Activated CD4-positive, CD25-positive, alpha-beta regulatory T cell treated with anti-CD3 and anti-CD28 coated beads, Interleukin-2, amount 50 U/mL, for 72 hours (primary cell): ENCODE results near the gene GPALPP1.

Source experiments
- DNase-seq: peaks from one replicate; pipeline ENCODE4 v3.0.0; 2021

The GPALPP1 gene

DNA sequence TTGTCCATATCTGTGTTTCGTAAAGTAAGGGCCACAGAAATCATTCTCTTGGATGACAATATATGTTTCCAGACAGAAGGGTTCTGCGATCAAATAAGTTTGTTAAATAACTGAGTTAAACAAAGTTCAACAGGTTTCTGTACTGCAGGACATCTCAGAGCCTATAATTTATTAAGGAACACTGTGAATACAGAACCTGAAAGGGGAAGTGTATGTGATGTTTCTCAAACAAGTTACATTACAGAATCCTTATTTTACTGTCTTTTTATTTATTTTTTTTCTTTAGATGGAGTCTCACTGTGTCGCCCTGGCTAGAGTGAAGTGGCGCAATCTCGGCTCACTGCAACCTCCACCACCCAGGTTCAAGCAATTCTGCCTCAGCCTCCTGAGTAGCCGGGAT lies 75.6 kb downstream of the GPALPP1 start:
- no peak for DNase-seq

DNA sequence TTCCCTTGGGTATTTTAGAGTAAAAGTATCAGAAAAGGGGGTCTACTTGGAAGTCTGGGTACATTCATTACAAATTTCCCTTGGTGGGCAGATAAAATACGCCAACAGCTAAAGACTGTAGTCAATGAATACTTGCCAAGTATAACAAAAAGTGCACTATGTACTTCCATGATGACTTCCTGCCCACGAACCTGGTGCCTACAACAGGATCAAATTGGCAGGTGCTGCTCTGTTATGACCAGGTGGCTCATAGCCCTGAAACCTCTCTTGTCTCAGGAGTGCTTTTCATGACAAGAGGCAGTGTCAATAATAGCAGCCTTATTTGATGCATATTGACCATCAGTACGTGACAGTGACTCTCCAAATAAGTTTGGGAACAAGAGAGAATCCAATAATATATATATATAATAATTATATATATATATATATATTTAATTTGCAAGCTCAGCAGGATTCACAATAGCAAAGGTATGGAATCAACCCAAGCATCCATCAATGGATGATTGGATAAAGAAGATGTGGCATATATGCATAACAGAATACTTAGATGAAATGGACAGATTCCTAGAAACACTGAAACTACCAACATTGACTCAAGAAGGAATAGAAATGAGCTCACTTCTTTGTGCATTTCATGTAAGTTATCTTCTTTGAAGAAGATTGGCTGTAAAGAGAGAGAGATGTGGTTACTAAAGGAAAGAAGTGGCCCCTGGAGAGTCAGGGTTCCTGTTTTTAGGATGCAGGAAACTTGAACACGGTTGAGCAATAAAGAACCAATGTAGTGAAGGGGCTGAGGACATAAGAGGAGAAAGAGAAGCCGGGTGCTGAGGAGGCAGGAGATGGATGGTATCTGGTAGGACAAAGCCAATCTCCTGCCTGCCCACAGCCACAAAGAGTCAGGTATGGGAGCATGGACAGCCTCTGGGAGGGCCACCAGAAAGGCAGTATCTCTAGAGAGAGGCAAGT lies 79.0 kb downstream of the GPALPP1 start:
- DNase-seq, result no peak

DNA sequence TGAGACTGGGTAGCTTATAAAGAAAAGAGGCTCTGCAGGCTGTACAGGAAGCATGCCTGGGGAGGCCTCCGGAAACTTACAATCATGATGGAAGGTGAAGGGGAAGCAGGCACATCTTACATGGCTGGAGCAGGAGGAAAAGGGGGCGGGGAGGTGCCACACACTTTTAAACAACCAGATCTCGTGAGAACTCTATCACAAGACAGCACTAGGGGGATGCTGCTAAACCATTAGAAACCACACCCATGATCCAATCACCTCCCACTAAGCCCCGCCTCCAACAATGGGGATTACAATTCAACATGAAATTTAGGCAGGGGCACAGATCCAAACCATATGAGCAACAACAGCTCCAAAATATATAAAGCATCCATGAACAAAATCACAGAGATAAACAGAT lies 84.5 kb downstream of the GPALPP1 start:
- DNase-seq, result no peak

- DNase-seq, result no peak
Observed at GRCh38 chr13:45074721-45075120, 85.4 kb downstream of the GPALPP1 start.

GRCh38 chr13:45078003-45078402 lies 88.7 kb downstream of the GPALPP1 start:
- DNase-seq, result no peak
